ENCODE data around the gene ITPK1.

- TF ChIP-seq EP300 (IDR thresholded peaks at IDR 0.05; ENCODE audit: low read depth) (no peak), CTCF (IDR thresholded peaks at IDR 0.05) (no peak)
Measured at GRCh38 chr14:92967346-92967926, 148.3 kb downstream of the ITPK1 start.

Data from transverse colon (tissue), 3 donors.